ENCODE measurements around the gene DIP2C.
A peak's percentile ranks its signal among the peaks of the same experiment; 100 is the strongest.
"Not testable (repeated sequence)": the region's sequence is repeated elsewhere in the genome, so short reads cannot be mapped to it uniquely, and the experiment has no call there.

The DIP2C gene

DNA sequence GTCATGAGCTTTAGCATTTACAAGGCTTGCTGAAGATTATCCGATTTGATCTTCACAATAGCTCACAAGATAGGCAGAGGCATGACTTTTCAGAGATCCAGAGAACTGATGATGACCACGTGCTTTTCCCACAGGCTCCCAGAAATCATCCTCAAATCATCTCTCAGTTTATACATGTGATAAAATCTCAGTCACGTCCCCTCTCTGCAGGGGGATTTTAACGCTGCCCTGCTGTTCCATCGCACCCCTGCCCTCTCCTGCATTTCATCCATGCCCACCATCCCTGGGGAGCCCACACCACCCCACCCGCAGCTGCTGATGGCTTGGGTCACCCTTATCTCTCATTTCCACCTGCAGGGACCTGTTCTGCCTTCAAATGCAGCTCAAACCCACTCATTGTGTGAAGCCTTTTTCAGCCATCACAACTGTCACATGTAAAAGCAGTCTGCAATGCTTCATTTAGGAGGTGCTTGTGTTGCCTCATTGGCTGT lies 141.8 kb downstream of the DIP2C start:
- DNase-seq = no peak

DNA sequence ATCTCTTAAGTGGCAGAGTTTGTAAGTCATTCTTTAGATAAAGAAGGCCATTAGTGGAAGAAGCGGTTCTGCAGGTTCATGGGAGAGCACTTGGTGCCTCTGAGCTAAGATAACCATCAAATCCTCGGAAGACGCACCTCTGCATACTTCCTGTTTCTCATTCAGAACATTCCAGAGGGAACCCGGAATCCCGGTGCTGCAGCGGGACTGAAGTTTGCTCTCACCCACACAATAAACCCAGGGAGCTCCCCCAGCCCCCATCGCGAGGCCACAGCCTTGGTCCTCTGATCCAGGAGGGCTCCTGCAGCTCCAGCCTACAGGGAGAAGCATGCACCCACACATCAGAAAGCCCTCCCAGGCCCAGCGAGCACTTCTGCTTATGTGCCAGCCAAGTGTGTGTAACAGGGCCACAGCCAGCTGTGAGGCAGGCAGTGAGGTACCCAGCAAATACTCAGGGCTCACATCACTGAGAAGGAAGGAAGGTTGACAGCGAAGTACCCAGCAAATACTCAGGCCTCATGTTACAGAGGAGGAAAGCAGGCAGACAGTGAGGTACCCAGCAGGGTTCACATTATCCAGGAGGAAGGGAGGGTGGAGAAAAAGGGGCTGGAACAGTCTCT lies 142.4 kb downstream of the DIP2C start:
- no peak for DNase-seq

DNA sequence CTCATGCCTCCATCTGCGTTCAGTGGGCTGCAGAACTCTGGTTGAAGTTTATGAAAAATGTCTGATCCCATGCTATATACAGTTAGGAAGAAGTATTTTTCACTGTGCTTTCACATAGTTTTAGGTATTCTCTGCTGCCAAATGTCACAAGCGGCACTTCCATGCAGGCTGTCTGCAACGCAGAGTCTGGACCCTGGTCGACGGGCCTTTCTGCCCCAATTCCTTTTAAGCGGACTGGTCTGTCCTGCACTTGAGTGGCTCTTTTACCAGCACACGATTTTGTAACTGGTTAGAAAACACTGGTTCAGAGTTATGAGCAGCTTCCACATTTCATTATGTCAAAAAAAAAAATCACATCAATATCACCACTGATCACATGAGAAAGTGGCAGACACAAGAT lies 143.0 kb downstream of the DIP2C start:
- no peak for DNase-seq

DNA sequence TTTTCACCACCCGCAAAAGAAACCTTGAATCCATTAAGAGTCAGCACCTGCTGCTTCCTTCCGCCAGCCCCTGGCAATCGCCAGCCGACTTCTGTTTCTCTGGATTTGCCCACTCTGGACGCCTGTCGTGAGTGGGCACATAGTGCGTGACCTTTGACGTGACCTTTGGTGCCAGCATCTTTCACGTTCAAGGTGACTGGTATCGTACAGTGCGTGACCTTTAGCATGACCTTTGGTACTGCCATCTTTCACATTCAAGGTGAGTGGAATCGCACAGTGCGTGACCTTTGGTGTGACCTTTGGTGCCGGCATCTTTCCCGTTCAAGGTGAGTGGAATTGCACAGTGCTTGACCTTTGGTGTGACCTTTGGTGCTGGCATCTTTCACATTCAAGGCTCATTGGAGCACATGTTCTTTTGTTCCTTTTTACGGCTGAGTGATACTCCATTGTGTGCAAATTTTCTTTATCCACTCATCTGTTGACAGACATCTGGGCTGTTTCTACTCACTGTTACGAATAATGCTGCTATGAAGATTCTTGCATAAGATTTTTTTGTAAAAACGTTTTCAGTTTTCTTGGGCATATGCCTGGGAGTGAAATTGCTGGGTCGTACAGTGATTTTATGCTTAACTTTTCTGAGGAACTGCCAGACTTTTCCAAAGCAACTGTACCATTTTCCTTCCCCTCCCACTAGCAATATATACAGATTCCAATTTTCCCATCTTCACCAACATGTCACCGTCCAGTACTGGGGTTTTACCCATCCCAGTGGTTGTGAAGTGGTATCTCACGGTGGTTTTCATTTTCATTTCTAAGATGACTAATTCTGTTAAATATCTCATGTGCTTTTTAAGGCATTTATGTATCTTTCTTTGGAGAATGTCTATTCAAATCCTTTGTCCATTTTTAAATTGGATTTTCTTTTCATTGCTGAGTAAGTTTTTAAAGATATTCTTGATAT lies 145.3 kb downstream of the DIP2C start:
- no peak for DNase-seq

DNA sequence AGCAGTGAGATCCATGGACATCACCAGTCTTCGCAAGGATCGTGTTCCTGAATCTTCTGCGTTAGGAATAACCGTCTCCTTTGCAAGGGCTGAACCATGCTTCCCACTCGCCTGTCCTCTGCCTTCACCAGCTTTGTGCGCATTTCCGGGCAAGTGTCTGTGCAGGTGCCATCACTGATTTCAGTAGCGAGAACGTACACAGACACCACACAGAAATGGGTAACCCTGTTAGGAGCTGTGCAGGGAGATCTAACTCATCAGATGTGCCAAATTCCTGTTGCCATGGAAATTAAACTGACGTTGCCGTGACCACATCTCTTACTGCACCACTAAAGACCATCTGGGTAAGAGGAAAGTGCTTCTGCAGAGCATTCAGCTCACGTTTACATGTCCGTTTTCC lies 146.3 kb downstream of the DIP2C start:
- no peak for DNase-seq

DNA sequence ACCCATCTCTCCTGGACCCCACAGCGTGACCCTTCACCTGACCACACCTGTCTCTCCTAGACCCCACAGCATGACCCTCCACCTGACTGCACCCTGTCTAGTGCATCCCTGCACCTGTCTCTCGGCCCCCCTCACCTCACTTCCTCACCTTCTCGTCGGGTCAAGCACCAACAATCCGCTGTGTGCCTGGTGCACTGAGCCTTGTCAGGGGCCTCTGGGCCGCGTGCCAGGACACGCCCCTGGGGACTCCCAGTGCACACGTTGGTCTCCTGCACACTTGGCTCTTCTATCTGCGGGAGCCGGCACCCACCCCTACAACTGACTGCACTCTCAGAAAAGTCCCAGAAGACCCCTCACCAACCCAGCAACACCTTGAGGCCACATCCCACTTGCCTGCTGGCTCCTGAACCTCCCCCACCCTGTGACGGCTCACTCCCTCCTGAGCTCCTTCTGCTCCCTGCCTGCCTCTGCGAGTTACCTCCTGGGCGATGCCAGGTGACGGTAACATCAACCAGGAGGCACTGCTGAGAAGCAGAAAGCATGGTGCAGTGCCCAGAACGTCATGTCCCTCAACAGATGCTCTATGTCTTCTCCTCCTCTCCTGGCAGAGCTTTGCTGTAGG lies 147.6 kb downstream of the DIP2C start:
- DNase-seq = no peak

DNA sequence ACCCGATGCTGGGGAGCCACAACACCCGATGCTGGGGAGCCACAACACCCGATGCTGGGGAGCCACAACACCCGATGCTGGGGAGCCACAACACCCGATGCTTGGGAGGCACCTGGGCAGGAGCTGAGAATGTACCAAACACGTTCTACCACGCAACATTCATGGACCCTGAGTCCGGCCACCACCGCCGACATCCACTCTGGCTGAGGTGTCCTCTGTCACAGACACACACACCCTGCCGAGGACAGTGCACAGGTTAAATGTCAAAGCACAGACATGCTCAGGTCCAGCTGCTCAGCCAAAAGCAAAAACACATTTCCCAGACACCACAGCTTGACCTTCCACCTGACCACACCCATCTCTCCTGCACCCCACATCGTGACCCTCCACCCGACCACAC lies 148.4 kb downstream of the DIP2C start:
- no peak for DNase-seq

DNA sequence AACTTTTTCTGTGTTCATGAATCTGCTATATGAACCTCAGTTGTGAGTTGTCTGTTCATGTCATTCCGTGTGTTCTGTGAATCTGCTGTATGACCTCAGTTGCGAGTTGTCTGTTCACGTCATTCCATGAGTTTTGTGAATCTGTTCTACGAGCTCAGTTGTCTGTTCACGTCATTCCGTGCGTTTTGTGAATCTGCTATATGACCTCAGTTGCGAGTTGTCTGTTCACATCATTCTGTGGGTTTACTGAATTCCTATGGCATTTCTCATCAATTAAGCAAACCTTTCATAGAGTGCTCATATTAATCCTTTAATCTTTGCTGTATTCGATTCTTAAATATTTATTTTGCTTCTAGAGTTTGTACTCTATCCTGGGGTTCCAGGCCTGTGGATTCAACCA lies 150.6 kb downstream of the DIP2C start:
- no peak for DNase-seq

DNA sequence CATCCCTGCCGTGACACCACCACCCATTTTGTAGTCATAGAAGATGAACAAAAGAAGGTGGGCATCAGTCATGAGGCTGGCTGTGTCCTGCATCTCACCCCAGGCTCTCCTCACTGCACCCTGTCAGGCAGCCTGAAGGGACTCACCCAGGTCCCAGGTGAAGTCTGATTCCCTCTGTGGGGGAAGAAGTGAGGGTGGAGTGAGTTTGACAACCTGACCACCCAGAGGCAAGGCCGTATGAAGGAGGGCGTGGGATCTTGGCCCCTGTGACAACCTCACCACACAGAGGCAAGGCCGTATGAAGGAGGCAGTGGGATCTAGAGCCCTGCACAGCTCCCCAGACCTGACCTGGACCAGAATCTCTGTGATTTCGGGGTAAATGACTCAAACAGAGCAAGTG lies 152.5 kb downstream of the DIP2C start:
- DNase-seq = no peak

DNA sequence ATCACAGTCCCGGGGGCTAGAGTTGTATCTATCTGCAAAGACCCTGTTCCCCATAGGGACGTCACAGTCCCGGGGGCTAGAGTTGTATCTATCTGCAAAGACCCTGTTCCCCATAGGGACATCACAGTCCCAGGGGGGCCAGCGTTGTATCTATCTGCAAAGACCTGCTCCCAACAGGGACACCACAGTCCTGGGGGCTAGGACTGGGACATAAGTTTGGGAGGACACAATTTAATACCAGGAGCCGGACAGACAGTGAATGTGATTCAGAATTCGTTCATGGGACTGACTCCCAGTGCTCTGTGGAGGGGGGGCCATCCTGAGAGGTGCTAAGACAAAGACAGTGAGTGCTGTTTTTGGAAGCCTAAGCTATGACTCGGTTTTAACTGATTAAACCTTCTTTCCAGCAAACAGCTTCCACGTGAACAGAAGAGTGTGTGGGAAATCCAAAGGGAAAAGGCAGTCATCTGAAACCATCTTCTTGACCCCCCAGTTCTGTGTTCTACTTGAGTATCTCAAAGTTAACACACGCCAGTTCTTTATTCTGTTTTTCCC lies 153.0 kb downstream of the DIP2C start:
- no peak for DNase-seq

DNA sequence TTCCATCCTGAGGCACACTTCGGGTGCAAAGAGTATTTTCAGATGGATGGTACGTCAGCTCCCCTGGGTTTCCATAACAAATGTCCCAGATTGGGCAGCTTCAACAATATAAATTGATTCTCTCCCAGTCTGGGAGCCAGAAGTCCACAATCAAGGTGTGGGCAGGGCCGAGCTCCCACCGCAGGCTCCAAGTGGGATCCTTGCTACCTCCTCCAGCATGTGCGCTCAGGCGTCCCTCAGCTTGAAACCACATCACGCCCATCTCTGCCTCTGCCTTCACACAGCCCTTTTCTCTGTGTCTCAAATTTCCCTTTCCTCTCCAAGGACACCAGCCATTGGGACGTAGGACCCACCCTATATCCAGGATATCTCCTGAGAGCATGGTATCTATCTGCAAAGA lies 153.5 kb downstream of the DIP2C start:
- DNase-seq = no peak

DNA sequence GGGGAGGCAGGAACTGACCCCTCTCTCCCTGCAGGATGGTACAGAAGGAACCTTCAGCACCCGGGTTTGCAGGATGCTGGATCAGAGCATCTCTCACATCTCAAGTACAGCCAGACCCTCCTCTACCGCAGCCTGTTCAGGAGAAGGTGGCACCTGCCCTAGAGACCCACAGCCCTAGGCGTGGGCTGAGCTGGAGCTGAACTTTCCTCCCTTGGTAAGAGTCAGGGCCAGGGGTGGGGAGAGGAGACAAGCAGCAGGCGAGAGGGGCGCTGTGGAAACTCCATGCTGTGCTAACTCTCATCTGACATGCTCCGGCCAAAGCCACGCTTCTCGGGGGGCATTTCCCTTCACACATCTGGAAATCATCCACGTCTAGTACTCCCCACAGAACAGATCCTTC lies 154.4 kb downstream of the DIP2C start:
- no peak for DNase-seq

DNA sequence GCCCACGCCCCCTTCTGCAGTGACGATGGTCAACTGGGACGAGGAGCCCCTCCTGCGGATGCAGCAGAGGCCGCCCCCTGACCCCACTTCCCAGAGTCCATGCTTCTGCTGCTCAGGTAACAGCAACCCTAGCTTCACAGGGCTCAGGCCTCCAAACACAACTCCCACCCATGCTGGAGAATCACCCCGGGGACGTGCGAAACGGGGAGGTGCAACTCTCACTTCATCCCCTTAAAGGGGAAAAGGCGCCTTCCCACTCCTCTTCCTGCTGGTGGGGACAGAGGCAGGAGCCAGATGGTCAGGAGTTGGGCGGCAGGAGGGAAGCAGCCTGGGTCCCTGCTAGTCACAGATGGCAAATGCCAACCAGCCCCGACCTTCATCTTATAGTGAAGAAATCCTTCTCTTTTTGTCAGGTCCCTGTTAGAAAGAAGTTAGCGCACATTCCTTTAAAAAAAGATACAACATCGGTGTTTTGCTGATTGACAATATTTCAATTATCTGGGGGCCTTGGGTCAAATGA lies 155.4 kb downstream of the DIP2C start:
- no peak for DNase-seq

DNA sequence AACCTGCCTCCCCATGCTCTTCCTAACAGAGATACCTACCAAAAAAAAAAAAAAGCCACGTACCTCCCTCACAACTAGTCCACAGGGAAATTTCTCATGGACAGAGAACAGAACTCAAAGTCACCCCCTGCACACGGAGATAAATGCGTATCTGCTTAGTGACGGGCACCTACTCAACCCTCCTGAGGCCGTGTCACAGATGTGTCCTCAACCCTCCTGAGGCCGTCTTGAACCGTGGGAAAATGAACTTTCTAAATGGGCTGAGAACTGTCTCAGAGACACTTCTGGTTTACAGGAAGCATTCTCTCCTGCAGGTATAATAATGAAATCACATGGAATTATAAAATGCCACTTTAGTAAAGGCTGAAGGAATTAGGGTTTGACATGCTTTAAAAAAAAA lies 155.9 kb downstream of the DIP2C start:
- no peak for DNase-seq

DNA sequence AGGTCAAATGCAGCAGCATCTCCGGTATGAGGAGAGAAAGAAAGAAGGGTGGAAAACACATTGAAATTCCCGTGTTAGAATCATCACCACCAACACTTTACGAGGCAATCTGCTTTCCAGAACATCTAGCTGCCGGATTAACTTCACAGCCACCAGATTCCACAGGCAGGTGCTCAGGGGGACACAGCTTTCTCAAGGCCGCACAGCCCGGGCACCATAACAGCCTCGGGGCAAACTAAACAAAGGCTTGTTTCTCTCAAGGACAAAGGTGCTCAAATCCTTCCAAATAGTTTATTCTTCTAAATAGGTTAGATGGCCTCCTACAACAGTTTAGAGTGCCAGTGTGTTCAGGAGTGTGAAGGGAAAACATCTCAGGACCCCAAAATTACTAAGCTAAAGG lies 156.3 kb downstream of the DIP2C start:
- no peak for DNase-seq

DNA sequence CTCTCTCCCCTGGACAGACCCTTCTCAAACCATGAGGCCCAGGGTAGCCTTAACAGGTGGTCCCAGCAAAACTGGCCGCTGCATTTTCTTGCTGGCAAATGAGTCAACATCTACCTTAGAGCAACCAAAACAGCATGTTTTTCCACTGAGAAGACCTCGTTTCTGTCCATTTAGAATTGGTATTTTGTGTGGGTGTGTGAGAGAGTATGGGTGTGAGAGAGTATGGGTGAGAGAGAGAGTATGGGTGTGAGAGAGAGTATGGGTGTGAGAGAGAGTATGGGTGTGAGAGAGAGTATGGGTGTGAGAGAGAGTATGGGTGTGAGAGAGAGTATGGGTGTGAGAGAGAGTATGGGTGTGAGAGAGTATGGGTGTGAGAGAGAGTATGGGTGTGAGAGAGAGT lies 157.1 kb downstream of the DIP2C start:
- not testable (repeated sequence) for DNase-seq

DNA sequence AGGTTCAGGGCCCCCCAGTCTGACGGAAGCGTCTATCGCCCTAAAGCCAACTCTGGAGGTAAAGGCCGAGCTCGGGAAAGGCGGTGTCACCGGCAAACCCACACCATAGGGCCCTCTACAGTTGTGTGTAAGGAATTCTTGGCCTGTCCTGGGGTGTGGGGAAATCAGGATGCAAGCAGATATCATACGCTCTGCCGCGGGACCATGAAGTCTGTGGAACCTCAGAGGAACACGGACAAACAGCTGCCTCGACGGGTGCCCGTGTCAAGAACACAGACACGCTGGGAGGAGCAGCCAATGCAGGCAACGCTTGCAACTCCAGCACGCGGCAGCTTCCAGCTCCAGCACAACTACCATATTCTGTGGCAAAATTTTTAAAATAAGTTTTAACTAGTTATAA lies 157.9 kb downstream of the DIP2C start:
- no peak for DNase-seq

DNA sequence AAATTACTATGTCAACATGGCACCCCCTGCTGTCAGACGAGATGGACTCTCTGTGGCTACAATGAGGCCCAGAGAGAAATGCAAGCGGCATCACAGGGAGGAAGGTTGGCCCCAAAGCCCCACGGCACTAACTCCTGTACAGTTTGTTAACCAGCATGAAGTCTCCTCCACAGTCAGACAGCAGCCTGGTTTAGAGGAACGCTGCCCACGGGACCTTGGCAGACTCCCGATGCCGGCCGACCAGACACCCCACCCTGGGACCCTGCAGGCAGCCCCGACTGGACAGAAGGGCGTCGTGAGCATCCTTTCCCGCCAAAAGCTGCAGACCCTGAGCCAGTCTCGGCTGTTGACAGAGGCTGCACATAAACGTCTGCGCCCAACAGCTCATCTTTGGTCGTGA lies 158.8 kb downstream of the DIP2C start:
- peak; percentile 36 for DNase-seq

DNA sequence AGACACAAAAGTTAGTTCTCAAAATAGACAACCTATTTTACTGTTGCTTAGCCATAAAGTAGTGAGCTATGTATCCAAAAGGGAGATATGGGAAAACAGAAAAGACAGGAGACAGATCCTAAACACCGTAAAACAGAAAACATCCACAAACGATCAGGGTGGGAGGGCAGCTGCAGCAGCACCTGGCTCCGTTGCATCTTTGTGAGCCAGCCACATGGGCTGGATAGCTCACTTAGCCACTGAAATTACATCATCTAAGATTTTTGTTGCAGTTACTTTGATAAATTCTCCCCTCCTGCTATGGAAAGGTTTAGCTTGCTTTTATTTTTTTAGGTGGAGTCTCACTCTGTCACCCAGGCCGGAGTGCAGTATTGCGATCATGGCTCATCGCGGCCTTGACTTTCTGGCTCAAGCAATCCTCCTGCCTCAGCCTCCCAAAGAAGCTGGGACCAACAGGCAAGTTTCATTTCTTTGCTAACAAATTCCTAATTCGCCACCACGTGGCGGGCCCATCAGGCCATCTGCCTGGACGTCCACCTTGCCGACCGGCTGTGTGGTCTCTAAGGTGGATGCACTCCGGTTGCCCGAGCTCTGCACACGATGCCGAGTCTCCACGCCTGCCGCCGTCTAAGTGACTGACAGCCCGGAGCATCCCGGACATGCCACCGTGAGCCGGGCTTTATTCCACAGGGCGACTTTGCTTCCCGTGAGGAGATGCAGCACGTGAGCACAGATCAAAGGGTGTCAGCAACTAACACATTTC lies 159.8 kb downstream of the DIP2C start:
- no peak for DNase-seq

DNA sequence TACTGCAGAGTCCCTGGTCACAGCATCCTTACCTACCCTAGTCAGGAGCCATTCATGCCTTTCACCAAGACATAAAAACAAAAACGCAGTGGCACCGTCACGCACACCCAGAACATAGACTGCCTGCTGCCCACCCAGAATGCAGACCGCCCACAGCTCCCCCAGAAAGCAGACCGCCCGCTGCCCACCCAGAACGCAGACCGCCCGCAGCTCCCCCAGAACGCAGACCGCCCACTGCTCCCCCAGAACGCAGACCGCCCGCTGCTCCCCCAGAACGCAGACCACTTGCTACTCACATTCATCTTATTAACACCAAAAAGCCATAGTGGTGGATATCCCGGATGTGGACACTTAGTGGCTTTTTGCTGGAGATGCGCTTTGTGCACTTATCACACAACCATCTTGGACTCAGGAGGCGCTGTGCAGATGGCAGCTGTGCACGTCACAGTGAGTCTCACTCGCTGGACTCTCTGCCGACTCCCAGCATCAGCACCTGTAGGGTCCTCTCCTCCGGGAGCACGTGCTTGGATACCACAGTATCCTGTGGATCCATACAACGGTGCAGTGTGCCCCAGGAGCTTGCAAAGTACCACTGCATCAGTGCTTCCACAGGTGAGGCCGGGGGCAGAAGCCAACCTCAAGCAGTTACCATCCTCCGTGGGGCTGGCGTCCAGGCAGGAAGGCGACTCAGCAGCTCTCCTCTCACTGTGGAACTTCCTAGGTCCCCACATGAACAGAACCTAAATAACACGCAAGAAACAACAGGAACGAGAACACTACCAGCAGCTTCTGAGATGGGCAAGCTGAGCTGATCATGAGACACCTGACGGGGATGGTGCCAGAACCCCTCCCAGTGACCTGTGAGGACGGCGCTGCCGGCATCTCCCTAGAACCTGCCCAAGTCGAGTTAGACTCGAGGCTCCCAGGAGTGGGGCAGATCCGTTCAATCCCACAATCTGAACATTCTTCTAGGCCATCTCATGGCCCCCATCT lies 161.0 kb downstream of the DIP2C start:
- no peak for DNase-seq

DNA sequence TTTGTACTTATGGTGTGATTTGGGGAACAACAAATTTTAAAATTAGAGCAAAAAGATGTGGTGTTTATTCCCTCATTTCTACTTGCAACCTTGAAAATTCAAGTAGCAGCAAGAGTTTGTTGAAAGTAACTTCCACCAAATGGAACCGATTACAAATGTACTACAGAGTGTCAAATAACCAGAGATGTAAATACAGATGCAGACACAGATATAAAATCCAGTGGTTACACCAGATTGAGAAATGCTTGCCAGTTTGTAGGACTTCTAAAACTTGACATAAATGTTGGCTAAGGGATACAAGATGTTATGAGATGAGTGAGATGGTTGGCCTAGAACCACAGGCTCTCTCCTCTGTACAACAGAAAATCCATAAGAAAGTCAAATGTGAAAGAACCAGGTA lies 162.1 kb downstream of the DIP2C start:
- no peak for DNase-seq
